Endothelial cell (in vitro differentiated cells): ENCODE data around the gene METTL3. TPM values are rescaled to one million over a fixed set of nuclear protein-coding genes. Genes with fewer than 3 reads are reported as not detected.
A peak's percentile ranks its signal among the peaks of the same experiment; 100 is the strongest.

ENCODE experiments used
- DNase-seq: peaks from one replicate; pipeline ENCODE4 v3.0.0; 2021; ENCODE audit warnings: low spot score
- H3K27ac Mint-ChIP-seq: one replicate; pipeline ENCODE4 v1.8.0; 2021; ENCODE audit warnings: mixed read lengths, inconsistent platforms; ENCODE audit not compliant: unreplicated experiment
- H3K27me3 Mint-ChIP-seq: one replicate; pipeline ENCODE4 v1.8.0; 2021; ENCODE audit warnings: mild to moderate bottlenecking, moderate library complexity, mixed read lengths, inconsistent platforms; ENCODE audit not compliant: unreplicated experiment
- H3K36me3 Mint-ChIP-seq: one replicate; pipeline ENCODE4 v1.8.0; 2021; ENCODE audit warnings: mild to moderate bottlenecking, low read depth, mixed read lengths, inconsistent platforms; ENCODE audit not compliant: unreplicated experiment
- H3K4me1 Mint-ChIP-seq: one replicate; pipeline ENCODE4 v1.8.0; 2021; ENCODE audit warnings: mild to moderate bottlenecking, mixed read lengths, inconsistent platforms; ENCODE audit not compliant: unreplicated experiment
- H3K4me3 Mint-ChIP-seq: one replicate; pipeline ENCODE4 v1.8.0; 2021; ENCODE audit warnings: mild to moderate bottlenecking, mixed read lengths, inconsistent platforms; ENCODE audit not compliant: unreplicated experiment
- H3K9me3 Mint-ChIP-seq: one replicate; pipeline ENCODE4 v1.8.0; 2021; ENCODE audit warnings: mixed read lengths, inconsistent platforms; ENCODE audit not compliant: unreplicated experiment
- CTCF ChIP-seq: fragments of 200-600 bp; sonication (generic); IDR thresholded peaks from one replicate; pipeline ENCODE4 v1.5.0; 2021; ENCODE audit warnings: antibody characterized with exemption; ENCODE audit not compliant: unreplicated experiment
- total RNA-seq: library from RNA; stranded (reverse); fragmentation: NEBNext Ultra II Directional; extraction: Animal tissue kit (Norgen Biotek cat#: 25700); gene quantifications from one replicate; pipeline ENCODE4 v1.2.1, GENCODE V29; 2021; ENCODE audit not compliant: unreplicated experiment

METTL3 gene
- total RNA-seq, 1 donor from 2014 or later: 46.1 TPM

DNA sequence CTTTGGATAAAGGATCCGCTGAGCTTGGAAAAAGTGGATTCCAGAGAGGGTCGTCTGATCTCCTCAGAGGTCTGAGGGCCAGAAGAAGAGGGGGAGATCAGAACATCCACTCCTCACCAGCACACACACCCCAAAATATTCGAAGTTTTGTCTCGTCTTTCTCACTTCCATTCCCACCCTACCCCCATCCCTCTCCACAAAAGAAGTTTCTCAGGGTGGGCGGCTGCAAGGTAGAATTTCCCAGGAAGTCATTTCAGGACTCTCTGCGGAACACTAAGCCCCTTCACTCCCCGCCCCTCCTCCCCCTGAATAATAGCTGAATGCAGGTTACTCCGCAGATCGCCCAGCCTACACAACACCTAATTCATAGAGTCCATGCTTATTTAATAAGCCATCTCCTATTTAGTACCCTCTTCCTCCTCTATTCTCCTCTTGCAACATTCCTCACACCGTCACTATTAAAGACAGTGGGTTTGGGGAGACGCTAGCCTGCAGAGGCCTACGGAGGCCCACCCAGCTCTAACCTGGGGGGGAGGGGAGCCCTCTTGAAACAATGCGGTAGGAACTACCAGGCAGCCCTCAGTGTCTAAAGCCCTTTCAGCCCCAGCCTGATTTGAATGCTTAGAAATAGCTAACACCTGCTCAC, 15.7 kb upstream of the METTL3 start:
- Mint-ChIP-seq H3K27me3 (peaks cover 2% of the 10 kb centered on the region), H3K36me3 (peaks cover 22% of the 10 kb centered on the region), H3K9me3 (no peaks in the 10 kb centered on the region), H3K27ac (peak overlapping the region; percentile 97), H3K4me1 (peaks cover 23% of the 10 kb centered on the region), H3K4me3 (peak overlapping the region; percentile 95)
- no peak for TF ChIP-seq CTCF
- peak; percentile 28 for DNase-seq

DNA sequence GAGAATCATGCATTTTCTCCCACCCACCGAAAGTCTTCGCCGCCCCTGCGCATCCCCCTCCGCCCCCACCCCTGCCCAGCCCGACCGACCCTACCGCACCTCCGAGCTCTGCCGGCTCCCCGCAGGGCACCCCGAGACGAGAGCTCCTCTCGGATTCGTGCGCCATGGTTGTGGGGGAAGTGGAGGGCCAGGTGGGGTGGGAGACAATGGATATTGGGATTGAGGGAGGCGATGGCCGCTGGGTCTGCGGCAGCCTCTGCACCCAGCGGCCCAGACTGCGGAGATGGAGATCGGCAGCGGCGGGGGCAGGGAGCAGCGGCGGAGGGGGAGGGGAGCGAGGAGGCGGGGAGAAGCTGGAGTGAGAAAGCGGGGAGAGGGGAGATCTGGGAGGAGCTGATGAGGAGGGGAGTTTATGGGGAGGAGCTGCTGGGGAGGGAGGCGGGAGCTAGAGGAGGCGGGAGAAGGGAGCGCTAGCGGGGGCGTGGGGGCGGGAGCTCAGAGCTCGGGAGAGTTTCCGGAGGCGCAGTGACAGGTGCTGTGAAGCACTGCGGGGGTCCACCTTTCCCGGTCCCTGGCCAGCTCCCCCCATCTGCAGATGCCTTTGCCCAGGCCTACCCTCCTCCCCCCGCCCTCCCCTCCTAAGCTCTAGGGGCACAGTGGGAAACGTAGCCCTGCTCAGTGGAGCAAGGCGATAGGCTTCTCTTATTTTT, 15.0 kb upstream of the METTL3 start, which contains the start of gene SALL2:
Gene SALL2 (minus strand): TSS at position 385 of the 710 bp plus-strand sequence. CDS start 219 bp downstream, at position 166.
- H3K27me3 Mint-ChIP-seq: peaks cover 2% of the 10 kb centered on the region
- DNase-seq: peak; percentile 73
- TF ChIP-seq CTCF: no peak
- H3K27ac Mint-ChIP-seq: peak within 1 kb of the TSS; percentile 97
- H3K9me3 Mint-ChIP-seq: no peaks in the 10 kb centered on the region
- peak within 1 kb of the TSS; percentile 95 for H3K4me3 Mint-ChIP-seq
- H3K36me3 Mint-ChIP-seq: peaks cover 22% of the 10 kb centered on the region
- peaks cover 23% of the 10 kb centered on the region for H3K4me1 Mint-ChIP-seq

DNA sequence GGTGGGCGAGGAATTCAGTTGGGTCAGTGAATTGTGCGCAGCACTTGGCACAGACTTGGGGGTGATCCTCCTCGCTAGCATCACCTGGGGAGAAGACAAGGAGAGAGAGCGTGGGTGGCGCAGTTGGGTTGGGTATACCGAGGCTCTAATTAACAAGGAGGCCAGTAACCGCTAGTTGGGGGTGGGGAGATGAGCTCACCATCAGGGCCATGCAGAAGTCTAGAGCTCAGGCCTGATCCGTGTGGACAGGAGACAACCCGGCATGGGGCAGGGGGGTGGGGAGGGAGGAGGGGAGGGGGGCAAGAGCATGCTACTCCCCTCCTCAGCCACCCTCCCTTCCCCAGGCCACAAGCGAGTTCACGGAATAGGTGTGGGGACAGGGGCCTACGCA, 14.4 kb upstream of the METTL3 start:
- Mint-ChIP-seq H3K4me3 (peak overlapping the region; percentile 95), H3K36me3 (peaks cover 22% of the 10 kb centered on the region), H3K27me3 (peaks cover 2% of the 10 kb centered on the region), H3K9me3 (no peaks in the 10 kb centered on the region), H3K4me1 (peaks cover 23% of the 10 kb centered on the region), H3K27ac (peak overlapping the region; percentile 93)
- no peak for DNase-seq
- TF ChIP-seq CTCF: no peak

DNA sequence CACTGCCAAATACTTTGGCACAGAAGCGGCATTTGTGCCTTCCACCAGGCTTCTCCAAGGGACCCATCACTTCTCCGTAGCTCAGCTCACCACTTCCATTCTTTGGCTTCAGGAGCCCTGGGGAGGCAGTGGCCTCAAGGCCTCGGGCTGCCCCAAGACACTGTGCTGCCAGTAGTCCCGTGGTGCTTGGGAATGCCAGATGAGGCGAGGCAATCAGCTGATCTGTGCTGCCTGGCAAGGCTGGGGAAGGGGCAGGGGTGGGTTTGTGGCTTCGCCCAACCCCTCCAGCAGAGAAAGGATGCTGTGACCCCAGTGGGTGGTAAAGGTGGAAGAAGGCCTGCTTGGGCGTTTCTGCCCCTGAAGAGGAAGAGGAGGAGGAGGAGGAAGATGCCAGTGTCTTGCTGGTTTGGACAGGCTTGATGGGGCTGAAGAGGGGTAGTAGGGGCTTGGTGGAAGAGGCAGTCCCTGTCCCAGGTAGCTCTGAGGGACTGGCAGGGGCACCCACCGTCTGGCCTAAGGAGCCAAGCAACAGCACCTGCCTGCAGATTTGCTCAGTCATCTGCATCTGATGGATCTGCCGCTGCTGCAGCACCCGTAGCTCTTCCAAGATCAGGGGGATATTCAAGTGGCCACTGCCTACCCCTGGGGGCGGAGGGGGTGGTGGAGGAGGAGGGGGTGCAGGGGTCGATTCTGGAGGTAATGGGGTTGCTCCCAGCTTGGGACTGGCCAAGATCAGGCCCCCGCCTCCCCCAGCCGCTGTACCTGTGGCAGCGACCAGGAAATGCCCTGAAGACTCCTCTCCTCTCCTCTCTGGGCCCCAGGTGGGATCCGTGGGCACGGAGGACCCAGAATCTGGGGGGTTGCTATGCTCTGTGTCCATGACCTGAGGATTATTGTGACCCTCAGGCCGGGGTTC, 13.7 kb upstream of the METTL3 start:
- Mint-ChIP-seq H3K36me3 (peaks cover 22% of the 10 kb centered on the region), H3K27ac (peak overlapping the region; percentile 93), H3K4me3 (peak overlapping the region; percentile 95), H3K9me3 (no peaks in the 10 kb centered on the region), H3K27me3 (peaks cover 2% of the 10 kb centered on the region), H3K4me1 (peaks cover 23% of the 10 kb centered on the region)
- no peak for DNase-seq
- TF ChIP-seq CTCF: no peak
